Glomerular visceral epithelial cell (primary cell): ENCODE results near the gene PYGO2.
A peak's percentile ranks its signal among the peaks of the same experiment; 100 is the strongest.

Experiments
- DNase-seq: peaks from one replicate; pipeline ENCODE4 v3.0.0-alpha.2; 2016; ENCODE audit errors: extremely low spot score

Gene PYGO2

DNA sequence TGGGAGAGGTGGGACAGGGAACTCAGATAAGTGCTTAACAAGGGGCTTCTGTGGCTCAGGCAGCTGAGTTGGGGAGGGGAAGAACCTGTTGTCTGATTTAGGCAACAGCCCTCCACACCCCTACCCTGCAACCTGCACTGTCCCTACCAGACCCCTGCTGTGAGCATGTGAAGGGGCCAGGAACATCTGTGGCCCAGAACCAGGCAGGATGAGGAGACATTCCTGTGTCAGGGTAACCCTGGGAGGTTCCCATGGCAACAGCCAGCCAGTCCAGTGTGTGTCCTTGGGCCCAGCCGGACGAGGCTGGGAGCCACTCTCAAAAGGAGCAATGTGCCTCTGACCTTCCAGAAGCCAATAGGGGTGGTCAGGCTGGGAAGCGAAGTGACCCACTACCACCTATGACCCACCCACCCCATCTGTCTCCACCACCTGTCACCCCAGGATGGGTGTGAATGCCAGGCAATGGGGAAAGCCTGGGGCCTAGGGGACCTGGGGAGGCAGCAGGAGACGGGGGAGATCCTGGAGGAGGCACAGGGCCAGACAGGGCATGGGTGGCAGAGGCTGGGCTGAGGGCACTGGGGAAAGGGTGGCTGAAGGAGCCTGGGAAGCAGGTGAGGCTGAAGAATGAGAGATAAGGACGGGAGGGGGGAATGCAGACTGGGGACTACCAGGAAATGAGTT, 20.1 kb downstream of the PYGO2 start:
- DNase-seq: no peak

DNA sequence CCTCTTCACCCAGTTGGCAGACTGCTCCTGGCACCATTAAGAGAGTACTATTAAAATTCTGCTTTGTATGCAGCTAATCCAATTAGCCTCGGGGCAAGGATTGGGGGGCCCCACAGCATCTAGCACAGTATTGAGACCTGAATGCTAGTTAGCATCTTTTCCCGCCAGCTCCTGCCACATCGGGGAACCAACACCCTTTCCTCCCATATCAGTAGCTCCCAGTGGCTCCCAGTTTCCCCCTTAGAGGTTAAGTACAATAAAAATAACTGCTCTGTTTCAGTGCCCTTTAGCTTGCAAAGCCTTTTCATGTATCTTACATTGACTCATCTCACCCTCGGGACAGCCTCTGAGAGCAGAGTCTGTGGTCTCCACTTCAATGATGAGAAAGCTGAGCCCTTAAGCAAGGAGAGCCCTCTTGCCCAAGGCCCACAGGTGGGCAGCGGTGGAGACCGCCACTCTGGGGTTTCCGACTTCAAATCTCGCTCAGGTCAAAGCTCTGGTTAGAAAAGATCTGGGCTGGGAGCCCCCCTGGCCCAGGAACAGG, 20.9 kb downstream of the PYGO2 start:
- no peak for DNase-seq

DNA sequence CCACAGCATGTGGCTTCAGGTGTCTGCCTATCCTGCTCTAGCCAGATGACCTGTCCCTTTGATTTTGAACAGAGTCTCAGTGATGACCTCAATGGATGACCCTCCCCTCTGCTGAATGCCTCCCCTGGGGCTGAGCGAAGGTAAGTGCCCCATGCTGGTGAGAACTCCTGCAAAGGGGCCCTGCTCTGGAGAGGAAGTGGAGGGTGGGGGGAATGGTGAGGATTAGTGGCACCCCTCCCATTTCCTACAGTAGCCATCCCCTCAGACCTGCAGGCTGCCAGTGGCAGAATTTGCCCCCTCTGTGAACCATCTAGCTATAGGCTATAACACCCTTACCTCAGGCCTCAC, 21.4 kb downstream of the PYGO2 start:
- DNase-seq: no peak

DNA sequence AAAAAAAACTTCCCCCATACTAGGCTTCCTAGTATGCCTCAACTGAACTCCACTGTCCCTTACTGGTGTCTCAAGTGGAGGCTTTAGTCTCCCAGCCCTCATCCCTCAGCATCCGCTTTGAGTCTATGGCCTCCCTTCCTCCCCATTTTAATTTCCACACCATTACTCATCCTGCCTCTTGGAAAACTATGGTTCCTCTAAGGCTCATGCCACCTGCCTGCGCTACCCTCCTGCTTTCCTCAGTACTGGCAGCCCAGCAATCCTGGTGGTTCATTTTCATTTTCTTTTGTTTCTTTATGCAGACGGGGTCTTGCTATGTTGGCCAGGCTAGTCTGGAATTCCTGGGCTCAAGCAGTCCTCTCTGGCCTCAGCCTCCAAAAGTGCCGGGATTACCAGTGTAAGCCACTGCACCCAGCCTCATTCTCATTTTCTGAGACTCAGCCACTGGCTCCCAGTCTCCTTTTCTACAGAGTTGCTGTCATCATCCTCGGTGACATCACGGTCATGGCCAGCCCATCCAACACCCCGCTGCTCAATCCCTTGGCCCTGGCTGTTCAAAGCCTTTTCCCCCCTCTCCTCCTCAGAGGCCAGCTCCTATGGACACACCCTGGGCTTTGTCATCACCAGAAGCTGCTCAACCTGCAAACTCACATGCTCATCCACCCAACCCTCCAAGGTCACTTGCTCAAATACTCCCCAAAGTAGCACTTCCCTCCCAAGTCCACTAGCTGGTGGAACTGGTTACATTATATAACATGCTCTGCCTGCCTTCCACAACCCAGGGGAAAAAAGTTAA, 22.8 kb downstream of the PYGO2 start:
- DNase-seq: no peak

DNA sequence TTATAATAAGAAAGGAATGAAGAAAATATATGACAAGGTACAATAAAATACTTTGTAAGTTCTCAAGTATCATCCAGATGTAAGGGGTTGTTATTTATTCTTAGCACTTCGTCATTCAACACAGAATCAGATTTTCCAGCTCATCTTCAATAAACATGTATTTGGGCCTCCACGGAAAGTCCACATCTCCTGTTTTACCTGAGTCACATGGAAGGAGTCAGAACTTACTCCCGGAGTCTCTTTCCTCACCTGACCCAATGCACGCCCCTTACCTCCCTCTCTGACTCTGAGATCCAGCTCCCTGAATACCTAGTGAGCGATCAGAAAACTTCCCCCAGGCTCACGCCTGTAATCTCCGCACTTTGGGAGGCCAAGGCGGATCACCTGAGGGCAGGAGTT, 23.6 kb downstream of the PYGO2 start:
- no peak for DNase-seq

DNA sequence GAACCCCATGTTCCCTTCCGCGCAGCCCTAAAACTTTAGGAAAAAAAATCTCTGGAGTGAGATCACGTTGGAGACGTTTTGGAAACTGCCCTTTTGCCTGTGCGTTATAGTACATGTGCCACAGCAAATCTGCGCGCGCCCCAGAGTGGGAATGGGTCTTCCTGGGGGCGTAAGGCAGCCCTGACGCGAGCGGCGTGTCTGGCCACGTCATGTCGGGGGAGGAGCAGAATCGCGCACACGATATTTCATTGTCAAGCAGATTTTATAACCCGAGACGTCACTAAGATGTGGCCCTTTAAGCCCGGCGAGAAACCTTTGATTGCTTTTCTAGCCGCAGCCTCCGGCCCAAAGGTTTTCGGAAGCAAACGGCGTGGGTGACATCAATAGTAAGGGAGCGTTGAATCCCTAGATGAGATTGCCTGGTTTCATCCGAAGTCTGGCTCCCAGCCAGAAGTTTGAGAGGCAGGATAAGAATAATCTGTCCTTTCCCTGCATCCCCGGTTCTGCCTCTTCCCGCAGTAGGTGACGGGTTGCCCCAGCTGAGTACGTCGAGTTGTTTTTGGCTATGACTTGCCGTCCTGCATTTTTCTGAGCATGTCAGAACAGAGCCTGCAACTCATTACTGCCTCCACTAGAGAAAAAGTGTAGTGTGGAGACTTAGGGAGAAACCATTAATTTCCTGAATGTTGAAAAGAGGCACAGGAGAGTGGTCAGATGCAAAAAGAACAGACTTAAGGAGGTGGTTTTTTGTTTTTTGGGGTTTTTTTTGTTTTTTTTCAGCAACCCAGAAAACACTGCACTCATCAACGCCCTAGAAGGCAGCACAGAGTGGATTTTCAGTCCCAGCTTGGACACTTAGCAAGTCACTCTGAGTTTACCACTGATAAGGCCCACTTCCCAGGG, 24.2 kb downstream of the PYGO2 start:
- peak; percentile 90 for DNase-seq

DNA sequence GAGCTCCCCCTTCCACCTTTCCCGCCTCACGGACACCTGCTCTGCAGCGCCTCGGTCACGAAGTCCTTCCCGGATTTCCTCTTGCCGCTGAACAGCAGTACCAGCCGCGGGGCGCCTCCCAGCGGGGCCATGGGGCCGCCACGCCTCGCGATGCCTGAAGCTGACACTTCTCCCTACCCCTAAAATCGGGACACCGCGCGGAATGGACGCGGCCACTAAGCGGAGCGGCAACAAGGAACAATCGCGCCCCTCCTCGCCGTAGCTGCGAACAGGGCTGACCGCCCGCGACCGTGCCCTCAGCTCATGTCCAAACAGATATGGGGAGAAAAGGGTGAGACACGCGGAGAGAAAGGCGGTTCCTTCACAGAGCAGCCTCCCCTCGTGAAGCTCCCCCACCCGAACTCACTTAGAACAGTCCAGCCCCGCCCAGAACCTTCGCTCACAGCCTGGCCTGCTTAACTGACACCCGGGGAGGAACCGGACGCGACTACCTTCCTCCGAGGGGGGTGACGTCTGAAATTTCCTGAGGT, 25.0 kb downstream of the PYGO2 start, which contains the start of gene PMVK:
PMVK (minus strand) TSS at position 165 of the 530 bp plus-strand sequence; CDS start at position 131, 34 bp downstream.
- peak; percentile 94 for DNase-seq

DNA sequence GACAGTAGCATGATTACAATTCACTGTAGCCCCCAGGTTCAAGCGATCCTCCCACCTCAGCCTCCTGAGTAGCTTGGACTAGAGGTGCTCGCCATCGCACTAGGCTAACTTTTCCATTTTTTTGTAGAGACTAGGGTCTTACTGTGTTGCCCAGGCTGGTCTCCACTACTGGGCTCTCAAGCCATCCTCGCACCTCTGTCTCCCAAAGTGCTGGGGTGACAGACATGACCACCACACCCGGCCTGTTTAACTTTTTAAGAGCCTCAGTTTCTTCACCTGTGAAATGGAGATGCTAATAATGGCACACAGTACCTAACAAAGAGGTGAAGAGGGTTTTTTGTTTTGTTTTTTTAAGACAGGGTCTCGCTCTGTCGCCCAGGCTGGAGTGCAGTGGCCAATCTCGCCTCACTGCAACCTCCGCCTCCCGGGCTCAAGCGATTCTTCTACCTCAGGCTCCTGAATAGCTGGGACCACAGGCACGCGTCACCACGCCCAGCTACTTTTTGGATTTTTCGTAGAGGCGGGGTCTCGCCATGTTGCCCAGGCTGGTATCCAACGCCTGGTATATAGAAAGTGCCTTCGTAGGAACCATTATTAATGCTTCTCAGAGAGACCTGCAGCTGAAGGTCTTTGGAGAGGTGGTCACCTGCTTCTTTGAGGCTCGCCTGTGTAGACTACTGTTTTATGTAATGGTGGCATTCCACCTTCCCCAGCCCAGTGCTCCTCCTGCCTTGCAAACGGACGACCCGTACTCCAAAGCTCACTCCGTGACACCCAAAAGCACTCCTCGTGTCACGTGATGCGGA, 25.6 kb downstream of the PYGO2 start:
- DNase-seq: no peak

DNA sequence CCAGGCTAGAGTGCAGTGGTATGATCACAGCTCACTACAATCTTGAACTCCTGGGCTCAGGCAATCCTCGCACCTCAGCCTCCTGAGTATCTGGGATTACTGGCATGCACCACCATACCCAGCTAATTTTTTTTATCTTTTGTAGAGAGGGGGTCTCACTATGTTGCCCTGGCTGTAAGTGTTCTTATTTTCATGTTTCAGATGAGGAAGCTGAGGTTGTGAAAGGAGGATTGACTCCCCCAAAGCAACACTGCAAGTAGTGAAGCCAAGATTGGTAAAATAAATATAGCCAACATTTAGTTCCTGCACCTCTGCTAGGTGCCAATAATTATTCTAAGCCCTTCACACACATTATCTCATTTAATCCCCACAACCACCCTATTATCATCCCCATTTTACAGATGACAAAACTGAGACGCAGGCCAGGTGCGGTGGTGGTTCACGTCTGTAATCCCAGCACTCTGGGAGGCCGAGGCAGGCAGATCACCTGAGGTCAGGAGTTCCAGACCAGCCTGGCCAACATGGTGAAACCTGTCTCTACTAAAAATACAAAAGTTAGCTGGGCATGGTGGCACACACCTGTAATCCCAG, 27.1 kb downstream of the PYGO2 start:
- DNase-seq: no peak

DNA sequence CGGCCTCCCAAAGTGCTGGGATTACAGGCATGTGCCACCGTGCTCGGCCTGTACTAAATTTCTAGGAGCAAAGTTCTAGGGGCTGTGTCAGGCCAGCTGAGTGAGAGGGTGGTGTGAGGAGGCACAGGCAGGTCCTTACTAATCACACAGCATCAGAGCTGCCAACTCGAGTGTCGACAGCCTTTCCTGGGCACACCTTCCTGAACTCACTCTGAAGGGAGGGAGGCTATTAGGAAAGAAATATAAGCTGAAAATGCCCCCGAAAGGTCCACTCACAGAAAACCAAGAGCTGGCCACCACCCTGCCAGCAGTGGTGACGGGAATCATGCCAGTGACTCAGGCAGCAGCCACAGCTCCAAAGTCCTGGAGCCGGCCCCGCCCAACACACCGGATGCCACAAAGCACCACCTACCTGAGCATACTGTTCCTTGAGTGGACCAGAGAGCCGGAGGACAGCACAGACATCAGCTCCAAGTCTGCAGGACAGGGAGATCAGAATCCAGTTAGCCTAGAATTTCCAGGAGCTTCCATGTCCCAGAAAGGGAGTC, 29.6 kb downstream of the PYGO2 start:
- peak; percentile 31 for DNase-seq

DNA sequence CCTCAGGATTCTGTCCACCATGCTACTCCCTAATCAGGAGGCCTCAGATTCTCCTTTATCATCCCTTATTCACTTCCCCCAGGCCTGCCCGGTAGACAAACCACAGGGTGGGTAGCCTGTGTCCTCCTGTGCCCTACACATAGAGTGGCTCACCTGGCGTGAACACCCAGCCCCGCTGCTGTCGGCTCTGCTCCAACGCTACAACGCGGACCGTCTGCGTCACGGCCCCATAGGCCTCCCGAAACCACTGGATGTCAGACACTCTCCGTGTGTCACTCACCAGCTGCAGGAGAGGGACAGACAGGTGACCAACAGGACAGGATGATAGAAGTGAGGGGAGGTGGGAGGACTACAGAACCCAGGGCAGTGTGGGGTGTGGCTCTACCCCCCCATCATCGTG, 35.4 kb downstream of the PYGO2 start:
- DNase-seq: no peak

DNA sequence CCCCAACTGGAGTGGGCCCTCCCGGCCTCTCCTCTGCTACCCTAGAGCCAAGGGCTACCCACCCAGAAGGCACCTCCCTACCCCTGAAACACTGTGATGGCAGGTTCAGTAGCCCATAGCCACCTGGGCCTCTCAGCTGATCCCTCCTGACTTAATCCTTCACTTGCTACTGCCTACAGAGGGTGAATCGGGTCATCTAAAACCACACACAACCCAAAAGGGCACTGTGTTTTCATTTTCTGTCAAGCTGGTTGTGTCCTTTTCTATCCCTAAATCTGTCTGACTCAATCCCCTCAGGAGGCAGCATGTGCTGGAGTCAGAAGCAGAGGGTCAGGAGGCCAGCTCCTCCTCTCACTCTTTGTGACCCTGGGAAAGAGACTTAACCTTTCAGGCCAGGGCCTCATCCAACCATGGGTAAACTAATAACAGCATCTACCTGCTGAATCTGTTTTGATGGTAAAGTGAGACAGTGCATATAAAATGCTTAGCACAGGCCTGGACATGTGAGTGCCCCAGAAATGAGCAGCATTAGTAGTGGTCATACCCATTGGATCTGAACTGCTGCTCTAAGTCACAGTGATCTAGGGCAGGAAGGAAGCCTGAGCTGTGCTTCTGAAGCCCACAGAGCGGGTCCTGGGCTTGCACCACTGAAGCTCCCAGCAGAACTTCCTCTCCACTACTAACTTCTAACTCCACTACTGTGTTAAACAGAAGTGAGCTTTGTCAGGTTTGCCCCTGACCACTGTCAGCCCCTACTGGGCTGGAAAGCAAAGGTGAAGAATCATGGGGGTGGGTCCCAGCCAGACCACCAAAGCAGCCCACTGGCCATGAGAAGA, 36.0 kb downstream of the PYGO2 start:
- no peak for DNase-seq

DNA sequence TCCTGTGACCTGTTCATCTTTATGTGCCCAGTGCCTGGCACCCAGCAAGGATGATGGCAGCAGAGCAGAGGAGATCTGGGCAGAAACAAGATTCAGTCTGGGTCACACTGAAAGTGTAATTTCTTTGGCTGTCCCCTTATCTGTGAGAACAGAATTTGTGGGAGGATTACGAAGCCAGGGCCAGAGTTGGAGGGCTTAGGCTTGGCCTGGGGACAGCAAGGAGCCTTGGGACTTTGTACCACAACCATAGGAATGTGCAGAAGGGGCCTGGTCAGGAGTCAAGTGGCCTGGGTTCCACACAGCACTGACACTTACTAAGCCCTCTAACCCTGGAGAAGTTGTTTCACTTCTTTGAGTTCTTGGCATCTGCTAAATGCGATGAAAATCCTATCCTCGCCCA, 37.9 kb downstream of the PYGO2 start:
- no peak for DNase-seq

DNA sequence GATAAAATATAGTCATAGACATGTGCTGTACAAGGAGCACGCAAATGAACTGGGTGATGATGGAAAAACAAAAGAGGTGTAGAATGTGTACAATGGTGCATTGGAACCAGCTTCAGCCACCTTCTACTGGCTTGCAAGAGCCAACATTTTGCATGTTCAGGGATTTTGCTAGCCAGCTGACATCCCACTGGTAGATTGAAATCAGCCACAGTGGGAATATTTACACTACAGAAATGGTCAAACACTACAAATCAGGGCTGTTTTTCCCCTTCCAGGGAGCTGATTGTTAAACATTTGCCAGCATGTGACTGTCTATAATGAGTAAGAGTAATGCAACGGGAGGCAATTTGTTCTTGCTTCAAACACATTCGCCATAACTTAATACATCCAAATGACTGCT, 48.3 kb downstream of the PYGO2 start:
- DNase-seq: no peak

DNA sequence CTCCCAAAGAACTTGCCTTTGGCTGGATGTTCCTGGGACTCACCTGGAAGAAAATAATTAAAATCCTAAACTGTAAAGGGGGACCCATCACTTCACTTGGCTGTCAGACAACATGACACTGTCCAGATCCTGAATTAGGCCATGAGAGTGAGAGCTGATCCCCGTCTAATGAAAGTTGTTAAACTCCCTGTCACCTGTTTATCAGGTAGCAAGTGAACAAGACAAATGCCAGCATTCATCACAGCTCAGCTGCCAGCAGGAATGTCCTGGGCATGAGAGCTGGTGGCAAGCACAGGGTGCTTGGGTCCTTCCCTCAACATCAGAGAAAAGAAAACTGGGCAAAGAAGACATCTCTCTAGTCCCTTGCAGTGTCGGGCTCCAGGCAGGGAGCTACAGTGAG, 48.8 kb downstream of the PYGO2 start:
- no peak for DNase-seq

DNA sequence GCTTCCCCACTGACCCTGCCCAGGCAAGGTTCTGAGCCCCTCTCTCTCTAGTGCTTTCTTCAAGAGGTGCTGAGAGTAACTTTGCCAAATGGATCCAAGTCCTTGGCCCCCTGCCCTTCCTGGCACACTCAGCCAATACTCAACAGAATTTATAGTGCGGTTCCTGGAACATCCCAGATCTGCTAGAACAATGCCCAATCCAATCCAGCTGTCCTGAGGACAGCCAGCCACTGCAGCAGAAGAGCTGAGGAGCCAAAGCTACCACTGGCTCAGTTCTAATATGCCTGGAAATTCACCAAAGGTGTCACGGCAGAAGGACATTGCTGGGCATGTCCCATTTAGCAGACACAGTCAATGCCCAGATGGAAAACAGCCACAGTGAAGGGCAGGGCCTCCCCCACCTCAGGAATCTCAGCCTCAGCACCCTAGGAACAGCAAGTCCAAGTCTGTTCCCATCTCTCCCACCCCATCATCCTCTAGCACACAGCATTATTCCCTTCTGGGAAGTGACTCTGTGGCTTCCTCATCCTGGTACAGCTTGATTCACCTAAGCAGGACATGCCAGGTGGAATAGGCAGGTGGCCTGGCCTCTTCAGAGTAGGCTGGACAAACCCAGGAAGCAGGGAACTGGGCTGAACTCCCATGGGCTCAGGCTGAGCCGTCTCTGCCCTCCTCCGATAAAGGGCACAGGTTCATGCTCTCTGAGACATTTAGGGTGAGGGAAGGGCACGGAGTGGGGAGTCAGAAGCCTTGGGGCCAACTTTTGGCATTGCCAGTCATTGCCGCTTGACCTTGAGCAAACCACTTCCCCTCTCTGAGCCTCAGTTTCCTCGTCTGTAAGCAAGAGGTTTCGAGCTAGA, 49.7 kb downstream of the PYGO2 start:
- DNase-seq: no peak

DNA sequence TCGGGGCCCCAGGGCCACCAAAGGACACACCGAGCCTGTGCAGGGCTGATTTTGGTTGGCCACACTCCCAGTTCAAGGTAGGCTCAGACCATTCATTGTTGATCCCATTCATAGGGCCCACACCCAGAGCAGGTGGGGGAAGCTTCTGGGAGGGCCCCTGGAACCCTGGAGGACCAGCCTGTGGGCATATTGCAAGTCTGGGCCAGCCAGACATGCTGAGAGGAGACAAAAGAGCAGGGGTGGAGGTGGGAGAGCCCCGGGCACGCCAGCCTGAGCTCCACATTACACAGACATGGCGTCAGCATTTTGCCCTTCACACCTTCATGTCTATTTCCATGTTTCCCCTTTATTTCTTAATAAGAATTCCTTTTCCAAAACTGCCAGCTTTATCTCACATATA, 50.7 kb downstream of the PYGO2 start:
- DNase-seq: no peak

DNA sequence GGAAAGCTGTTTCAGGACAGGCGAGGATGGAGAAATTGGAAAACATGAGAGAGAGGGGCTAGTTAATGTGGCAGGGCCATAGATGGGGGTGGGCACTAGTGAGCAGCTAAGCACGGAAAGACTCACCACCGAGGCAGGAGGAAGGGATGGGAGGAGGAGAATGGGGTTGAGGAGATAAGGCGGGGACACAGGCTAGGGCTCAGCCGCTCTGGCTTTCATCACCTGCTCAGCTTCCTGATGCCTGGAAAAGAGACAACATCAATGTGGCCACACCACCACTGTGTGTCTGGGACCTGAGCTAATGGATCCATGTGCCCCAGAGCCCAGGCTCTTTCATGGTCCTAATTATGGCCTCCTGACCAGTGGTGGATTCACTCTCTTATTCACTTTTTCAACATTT, 52.6 kb downstream of the PYGO2 start:
- no peak for DNase-seq
